Thoracic aorta (tissue), 2 donors: Measurements from ENCODE around the gene GNAT3. TPM values are rescaled to one million over a fixed set of nuclear protein-coding genes. Genes with fewer than 3 reads are reported as not detected.

Experiments
- ATAC-seq: fragments of 150-250 bp; one replicate; pipeline ENCODE4 v1.8.0; 2017; ENCODE audit warnings: low read depth; ENCODE audit not compliant: insufficient number of reproducible peaks, low FRiP score
- DNase-seq: peaks from one replicate; pipeline ENCODE4 v3.0.0-alpha.2; 2020; ENCODE audit warnings: low spot score
- H3K27ac ChIP-seq, 2 donors: fragments of 200-600 bp; sonication (generic); 1 replicate in 1 of 2; 2 replicates in 1 of 2; pipeline ENCODE4 v1.5.1; 2016; ENCODE audit warnings: mild to moderate bottlenecking in 2 of 2, moderate library complexity in 2 of 2
- H3K27me3 ChIP-seq: fragments of 200-600 bp; sonication (generic); replicated peaks from 2 replicates; pipeline ENCODE4 v1.6.0; 2016; ENCODE audit warnings: mild to moderate bottlenecking; ENCODE audit not compliant: insufficient read depth
- H3K36me3 ChIP-seq: fragments of 200-600 bp; sonication (generic); one replicate; pipeline ENCODE4 v1.5.1; 2016
- H3K4me1 ChIP-seq, 2 donors: fragments of 200-600 bp; sonication (generic); 1 replicate in 1 of 2; 2 replicates in 1 of 2; pipeline versions ENCODE4 v1.5.1 to v1.6.0; 2016; ENCODE audit warnings: low read depth in 2 of 2, mild to moderate bottlenecking in 1 of 2; ENCODE audit not compliant: control insufficient read depth in 1 of 2
- H3K4me3 ChIP-seq: fragments of 200-600 bp; sonication (generic); 2 replicates; pipeline ENCODE4 v1.5.1; 2016; ENCODE audit warnings: mild to moderate bottlenecking
- H3K9me3 ChIP-seq: fragments of 200-600 bp; sonication (generic); 2 replicates; pipeline ENCODE4 v1.5.1; 2016
- CTCF ChIP-seq: fragments of 200-600 bp; sonication (generic); IDR thresholded peaks from one replicate; pipeline ENCODE4 v1.5.1; 2019; ENCODE audit warnings: antibody characterized with exemption
- total RNA-seq, 2 donors: library from RNA; depleted of rRNA; stranded (reverse); fragments of >200 nt; gene quantifications; one replicate each; pipeline versions ENCODE4 v1.1.0 to v1.2.3, GENCODE V29; 2016

GNAT3 gene
- total RNA-seq, 2 donors from 2014 or later, result not detected

GRCh38 chr7:80415522-80415921 lies 96.3 kb downstream of the GNAT3 start:
- Histone ChIP-seq H3K9me3 (no peaks in the 10 kb centered on the region), H3K4me1 (no peaks in the 10 kb centered on the region), H3K27me3 (no peaks in the 10 kb centered on the region), H3K4me3 (no peak overlapping the region), H3K36me3 (no peaks in the 10 kb centered on the region), H3K27ac (no peak overlapping the region)
- no peak for ATAC-seq
- no peak for TF ChIP-seq CTCF
- DNase-seq, result no peak

- Histone ChIP-seq H3K36me3 (no peaks in the 10 kb centered on the region), H3K9me3 (no peaks in the 10 kb centered on the region), H3K4me1 (no peaks in the 10 kb centered on the region), H3K4me3 (no peak overlapping the region), H3K27me3 (no peaks in the 10 kb centered on the region), H3K27ac (no peak overlapping the region)
- no peak for TF ChIP-seq CTCF
- DNase-seq, result no peak
- no peak for ATAC-seq
Observed at GRCh38 chr7:80415114-80415513, 96.8 kb downstream of the GNAT3 start.

GRCh38 chr7:80414331-80414730 lies 97.5 kb downstream of the GNAT3 start:
- no peaks in the 10 kb centered on the region for H3K4me1 ChIP-seq
- no peak overlapping the region for H3K4me3 ChIP-seq
- ATAC-seq (no peak), DNase-seq (no peak)
- no peak for TF ChIP-seq CTCF
- H3K27me3 ChIP-seq, result no peaks in the 10 kb centered on the region
- no peaks in the 10 kb centered on the region for H3K9me3 ChIP-seq
- no peaks in the 10 kb centered on the region for H3K36me3 ChIP-seq
- no peak overlapping the region for H3K27ac ChIP-seq

GRCh38 chr7:80413383-80413945 lies 98.4 kb downstream of the GNAT3 start:
- DNase-seq (no peak), ATAC-seq (no peak)
- Histone ChIP-seq H3K9me3 (no peaks in the 10 kb centered on the region), H3K27me3 (no peaks in the 10 kb centered on the region), H3K4me1 (no peaks in the 10 kb centered on the region), H3K27ac (no peak overlapping the region), H3K4me3 (no peak overlapping the region), H3K36me3 (no peaks in the 10 kb centered on the region)
- no peak for TF ChIP-seq CTCF

GRCh38 chr7:80412842-80413241 lies 99.0 kb downstream of the GNAT3 start:
- Histone ChIP-seq H3K36me3 (no peaks in the 10 kb centered on the region), H3K27ac (no peak overlapping the region), H3K27me3 (no peaks in the 10 kb centered on the region), H3K9me3 (no peaks in the 10 kb centered on the region), H3K4me1 (no peaks in the 10 kb centered on the region), H3K4me3 (no peak overlapping the region)
- TF ChIP-seq CTCF, result no peak
- ATAC-seq (no peak), DNase-seq (no peak)
